ENCODE results near the gene ZNF326.

DNA sequence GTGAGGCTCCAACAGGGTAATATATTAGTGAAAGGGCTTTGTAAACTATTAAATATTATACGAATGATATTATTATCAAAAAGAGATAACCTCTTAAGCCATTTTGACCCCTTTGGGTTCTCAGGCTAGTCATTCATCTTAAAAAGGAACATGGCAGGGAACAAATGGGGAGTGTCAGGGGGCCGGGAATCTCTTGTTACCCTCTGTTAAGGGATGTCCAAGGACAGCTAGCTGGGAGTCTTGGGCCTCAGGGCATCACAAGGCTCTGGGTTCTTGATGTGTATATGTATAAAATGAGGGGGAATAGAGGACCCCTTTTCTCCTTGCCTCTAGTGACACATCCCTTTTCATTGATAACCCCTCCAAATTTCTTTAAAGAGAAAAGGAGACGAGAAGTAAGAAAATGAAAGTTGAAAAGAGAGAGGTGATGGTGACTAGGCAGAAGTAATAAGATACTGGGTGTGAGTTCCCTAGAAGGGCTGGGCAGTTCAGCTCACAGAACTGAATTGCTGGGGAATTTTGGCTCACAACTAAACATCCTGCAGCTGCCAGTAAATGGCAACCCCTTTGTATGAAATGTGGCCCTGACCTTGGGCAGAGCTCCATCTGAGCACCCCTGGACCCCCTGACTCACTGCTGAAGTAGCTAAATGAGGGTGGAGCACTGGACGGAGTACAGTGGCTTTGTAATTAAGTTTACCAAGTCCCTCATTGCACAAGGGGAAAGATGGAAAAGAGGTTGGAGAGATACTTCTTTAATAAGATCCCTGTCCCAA is 20.0 kb upstream of the ZNF326 start:
- TF ChIP-seq POLR2A (IDR thresholded peaks at IDR 0.05; ENCODE audit: low read depth, low read length) (no peak), POLR2AphosphoS5 (IDR thresholded peaks at IDR 0.05; ENCODE audit: low read depth, low read length) (no peak), TAF1 (IDR thresholded peaks at IDR 0.05; ENCODE audit: borderline replicate concordance, low read depth, low read length) (no peak)
